Liver (tissue), 3 donors: ENCODE results near the gene ANKRD31.

Experiments used
- GABPA ChIP-seq, 2 donors: IDR thresholded peaks in 1 of 2; conservative IDR thresholded peaks in 1 of 2; 2 replicates each; pipeline ENCODE4 v1.6.1; 2016; ENCODE audit warnings: antibody characterized with exemption in 2 of 2, mild to moderate bottlenecking in 1 of 2, moderate library complexity in 1 of 2
- NR2F2 ChIP-seq: IDR thresholded peaks from 2 replicates; pipeline ENCODE4 v1.6.1; 2016; ENCODE audit warnings: antibody characterized with exemption
- RAD21 ChIP-seq, 2 donors: IDR thresholded peaks; 2 replicates each; pipeline ENCODE4 v1.6.1; 2016; ENCODE audit warnings: antibody characterized with exemption in 2 of 2, mild to moderate bottlenecking in 2 of 2
- SP1 ChIP-seq: IDR thresholded peaks from 2 replicates; pipeline ENCODE4 v1.6.1; 2018; ENCODE audit warnings: antibody characterized with exemption, mild to moderate bottlenecking
- TAF1 ChIP-seq: conservative IDR thresholded peaks from 2 replicates; pipeline ENCODE4 v1.6.1; 2016; ENCODE audit warnings: antibody characterized with exemption, mild to moderate bottlenecking
- YY1 ChIP-seq: IDR thresholded peaks from 2 replicates; pipeline ENCODE4 v1.6.1; 2016; ENCODE audit warnings: antibody characterized with exemption, mild to moderate bottlenecking
- TF ChIP-seq, protein P1 (sequence below): fragments of 150-350 bp; IDR thresholded peaks from 2 replicates; pipeline ENCODE4 v1.5.1; 2017; ENCODE audit warnings: improper control_type of control experiment, low read depth, low read length; ENCODE audit not compliant: missing input control
- TF ChIP-seq, protein P2 (sequence below): IDR thresholded peaks from 2 replicates; pipeline ENCODE4 v1.6.1; 2016; ENCODE audit warnings: antibody characterized with exemption, mild to moderate bottlenecking
- TF ChIP-seq, protein P3 (sequence below): IDR thresholded peaks from 2 replicates; pipeline ENCODE4 v1.6.1; 2016; ENCODE audit warnings: antibody characterized with exemption
- TF ChIP-seq, protein P4 (sequence below): IDR thresholded peaks from 2 replicates; pipeline ENCODE4 v1.6.1; 2016; ENCODE audit warnings: antibody characterized with exemption
- donor health status: healthy.
- donor health status: healthy.

DNA sequence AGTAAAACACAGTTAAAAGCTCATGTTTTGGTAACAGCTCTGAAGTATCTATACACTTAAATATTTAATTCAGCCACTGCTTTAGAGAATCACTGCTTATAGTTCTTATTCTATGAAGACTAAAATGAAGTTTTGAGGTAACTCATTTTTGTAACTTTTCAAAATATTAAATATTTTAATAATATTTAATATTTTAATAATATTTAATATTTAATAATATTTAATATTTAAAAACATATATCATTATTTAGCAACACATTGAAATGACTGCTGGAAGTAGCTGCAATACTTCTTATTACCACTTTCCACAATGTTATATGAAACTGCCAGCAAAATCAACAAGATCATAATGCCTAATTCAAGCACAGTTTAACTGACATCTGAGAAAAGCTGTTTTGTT lies 165.6 kb downstream of the ANKRD31 start:
- TF ChIP-seq, protein P1, sequence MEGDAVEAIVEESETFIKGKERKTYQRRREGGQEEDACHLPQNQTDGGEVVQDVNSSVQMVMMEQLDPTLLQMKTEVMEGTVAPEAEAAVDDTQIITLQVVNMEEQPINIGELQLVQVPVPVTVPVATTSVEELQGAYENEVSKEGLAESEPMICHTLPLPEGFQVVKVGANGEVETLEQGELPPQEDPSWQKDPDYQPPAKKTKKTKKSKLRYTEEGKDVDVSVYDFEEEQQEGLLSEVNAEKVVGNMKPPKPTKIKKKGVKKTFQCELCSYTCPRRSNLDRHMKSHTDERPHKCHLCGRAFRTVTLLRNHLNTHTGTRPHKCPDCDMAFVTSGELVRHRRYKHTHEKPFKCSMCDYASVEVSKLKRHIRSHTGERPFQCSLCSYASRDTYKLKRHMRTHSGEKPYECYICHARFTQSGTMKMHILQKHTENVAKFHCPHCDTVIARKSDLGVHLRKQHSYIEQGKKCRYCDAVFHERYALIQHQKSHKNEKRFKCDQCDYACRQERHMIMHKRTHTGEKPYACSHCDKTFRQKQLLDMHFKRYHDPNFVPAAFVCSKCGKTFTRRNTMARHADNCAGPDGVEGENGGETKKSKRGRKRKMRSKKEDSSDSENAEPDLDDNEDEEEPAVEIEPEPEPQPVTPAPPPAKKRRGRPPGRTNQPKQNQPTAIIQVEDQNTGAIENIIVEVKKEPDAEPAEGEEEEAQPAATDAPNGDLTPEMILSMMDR = no peak
- TF ChIP-seq YY1 = no peak
- no peak for TF ChIP-seq RAD21 (IDR thresholded peaks at IDR 0.05)
- no peak for TF ChIP-seq NR2F2
- TF ChIP-seq, protein P2, sequence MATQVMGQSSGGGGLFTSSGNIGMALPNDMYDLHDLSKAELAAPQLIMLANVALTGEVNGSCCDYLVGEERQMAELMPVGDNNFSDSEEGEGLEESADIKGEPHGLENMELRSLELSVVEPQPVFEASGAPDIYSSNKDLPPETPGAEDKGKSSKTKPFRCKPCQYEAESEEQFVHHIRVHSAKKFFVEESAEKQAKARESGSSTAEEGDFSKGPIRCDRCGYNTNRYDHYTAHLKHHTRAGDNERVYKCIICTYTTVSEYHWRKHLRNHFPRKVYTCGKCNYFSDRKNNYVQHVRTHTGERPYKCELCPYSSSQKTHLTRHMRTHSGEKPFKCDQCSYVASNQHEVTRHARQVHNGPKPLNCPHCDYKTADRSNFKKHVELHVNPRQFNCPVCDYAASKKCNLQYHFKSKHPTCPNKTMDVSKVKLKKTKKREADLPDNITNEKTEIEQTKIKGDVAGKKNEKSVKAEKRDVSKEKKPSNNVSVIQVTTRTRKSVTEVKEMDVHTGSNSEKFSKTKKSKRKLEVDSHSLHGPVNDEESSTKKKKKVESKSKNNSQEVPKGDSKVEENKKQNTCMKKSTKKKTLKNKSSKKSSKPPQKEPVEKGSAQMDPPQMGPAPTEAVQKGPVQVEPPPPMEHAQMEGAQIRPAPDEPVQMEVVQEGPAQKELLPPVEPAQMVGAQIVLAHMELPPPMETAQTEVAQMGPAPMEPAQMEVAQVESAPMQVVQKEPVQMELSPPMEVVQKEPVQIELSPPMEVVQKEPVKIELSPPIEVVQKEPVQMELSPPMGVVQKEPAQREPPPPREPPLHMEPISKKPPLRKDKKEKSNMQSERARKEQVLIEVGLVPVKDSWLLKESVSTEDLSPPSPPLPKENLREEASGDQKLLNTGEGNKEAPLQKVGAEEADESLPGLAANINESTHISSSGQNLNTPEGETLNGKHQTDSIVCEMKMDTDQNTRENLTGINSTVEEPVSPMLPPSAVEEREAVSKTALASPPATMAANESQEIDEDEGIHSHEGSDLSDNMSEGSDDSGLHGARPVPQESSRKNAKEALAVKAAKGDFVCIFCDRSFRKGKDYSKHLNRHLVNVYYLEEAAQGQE = no peak
- no peak for TF ChIP-seq GABPA (IDR thresholded peaks at IDR 0.05 in 1 of 2, conservative IDR thresholded peaks at IDR 0.05 in 1 of 2)
- TF ChIP-seq SP1 = no peak
- TF ChIP-seq, protein P3, sequence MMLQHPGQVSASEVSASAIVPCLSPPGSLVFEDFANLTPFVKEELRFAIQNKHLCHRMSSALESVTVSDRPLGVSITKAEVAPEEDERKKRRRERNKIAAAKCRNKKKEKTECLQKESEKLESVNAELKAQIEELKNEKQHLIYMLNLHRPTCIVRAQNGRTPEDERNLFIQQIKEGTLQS = no peak
- TF ChIP-seq, protein P4, sequence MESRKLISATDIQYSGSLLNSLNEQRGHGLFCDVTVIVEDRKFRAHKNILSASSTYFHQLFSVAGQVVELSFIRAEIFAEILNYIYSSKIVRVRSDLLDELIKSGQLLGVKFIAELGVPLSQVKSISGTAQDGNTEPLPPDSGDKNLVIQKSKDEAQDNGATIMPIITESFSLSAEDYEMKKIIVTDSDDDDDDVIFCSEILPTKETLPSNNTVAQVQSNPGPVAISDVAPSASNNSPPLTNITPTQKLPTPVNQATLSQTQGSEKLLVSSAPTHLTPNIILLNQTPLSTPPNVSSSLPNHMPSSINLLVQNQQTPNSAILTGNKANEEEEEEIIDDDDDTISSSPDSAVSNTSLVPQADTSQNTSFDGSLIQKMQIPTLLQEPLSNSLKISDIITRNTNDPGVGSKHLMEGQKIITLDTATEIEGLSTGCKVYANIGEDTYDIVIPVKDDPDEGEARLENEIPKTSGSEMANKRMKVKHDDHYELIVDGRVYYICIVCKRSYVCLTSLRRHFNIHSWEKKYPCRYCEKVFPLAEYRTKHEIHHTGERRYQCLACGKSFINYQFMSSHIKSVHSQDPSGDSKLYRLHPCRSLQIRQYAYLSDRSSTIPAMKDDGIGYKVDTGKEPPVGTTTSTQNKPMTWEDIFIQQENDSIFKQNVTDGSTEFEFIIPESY = no peak
- TF ChIP-seq TAF1 = no peak
